H1 (cell line): ENCODE results near the gene REPIN1. TPM values are rescaled to one million over a fixed set of nuclear protein-coding genes. Genes with fewer than 3 reads are reported as not detected.
A peak's percentile ranks its signal among the peaks of the same experiment; 100 is the strongest.

ENCODE experiments used
- CTCF ChIA-PET: fragments of 300-600 bp; sonication (Branson Sonifier 250); formaldehyde crosslinking; loops from one replicate; lab custom pipeline; 2021; ENCODE audit not compliant: partially characterized antibody; lab: Charles Lee
- POLR2A ChIA-PET: fragments of 300-600 bp; sonication (Branson Sonifier 250); formaldehyde crosslinking; loops from one replicate; lab custom pipeline; 2021; ENCODE audit warnings: inconsistent platforms; ENCODE audit not compliant: partially characterized antibody; lab: Charles Lee
- DNase-seq, 2 experiments: peaks; one replicate each; pipeline versions ENCODE4 v3.0.0 to v3.0.0-alpha.2; 2010 to 2022; ENCODE audit warnings: low spot score in 2 of 2, low read depth in 1 of 2, mixed read lengths in 1 of 2
- FAIRE-seq: peaks from 2 replicates; lab custom pipeline; 2011; peaks lifted over from hg19 to GRCh38; lab: Jason Lieb, UNC
- H2AFZ ChIP-seq: 2 replicates; pipeline ENCODE4 v1.8.1; 2012; ENCODE audit warnings: low read length, inconsistent platforms
- H2AK5ac ChIP-seq: 2 replicates; pipeline ENCODE4 v1.6.1; 2013; ENCODE audit warnings: low read depth, low read length
- H2BK120ac ChIP-seq: replicated peaks from 2 replicates; pipeline ENCODE3; 2013; ENCODE audit warnings: low read depth, low read length, inconsistent platforms
- H2BK12ac ChIP-seq: 2 replicates; pipeline ENCODE4 v1.6.1; 2013; ENCODE audit warnings: low read depth, low read length
- H2BK15ac ChIP-seq: 2 replicates; pipeline ENCODE4 v1.6.1; 2013; ENCODE audit warnings: low read length
- H2BK20ac ChIP-seq: 2 replicates; pipeline ENCODE4 v1.6.1; 2013; ENCODE audit warnings: low read length
- H2BK5ac ChIP-seq: 2 replicates; pipeline ENCODE4 v1.6.1; 2013; ENCODE audit warnings: low read depth, low read length
- H3K14ac ChIP-seq: 2 replicates; pipeline ENCODE4 v1.6.1; 2013; ENCODE audit warnings: inconsistent platforms; ENCODE audit not compliant: insufficient read length
- H3K18ac ChIP-seq: 2 replicates; pipeline ENCODE4 v1.6.1; 2013; ENCODE audit warnings: low read length; ENCODE audit errors: extremely low read depth
- H3K23ac ChIP-seq: 2 replicates; pipeline ENCODE4 v1.6.1; 2013; ENCODE audit warnings: inconsistent platforms; ENCODE audit not compliant: insufficient read length
- H3K23me2 ChIP-seq: 2 replicates; pipeline ENCODE4 v1.6.1; 2013; ENCODE audit warnings: low read depth, low read length
- H3K27ac ChIP-seq: 2 replicates; pipeline ENCODE4 v1.6.1; 2011; ENCODE audit warnings: low read depth, low read length, inconsistent platforms
- H3K27me3 ChIP-seq, 4 experiments: replicated peaks in 1 of 4; 1 replicate in 1 of 4; 2 replicates in 3 of 4; pipeline versions ENCODE4 v1.6.1 to v1.8.1; 2011 to 2013; ENCODE audit warnings: low read length in 3 of 4, mild to moderate bottlenecking in 3 of 4, inconsistent platforms in 2 of 4, mixed read lengths in 2 of 4, moderate library complexity in 1 of 4; ENCODE audit not compliant: control insufficient read depth in 3 of 4, insufficient read depth in 3 of 4; ENCODE audit errors: extremely low read depth in 1 of 4
- H3K36me3 ChIP-seq, 4 experiments: 2 replicates each; pipeline versions ENCODE4 v1.6.1 to v1.8.1; 2011 to 2013; ENCODE audit warnings: mild to moderate bottlenecking in 4 of 4, low read length in 3 of 4, moderate library complexity in 2 of 4, control low read depth in 1 of 4, inconsistent platforms in 1 of 4; ENCODE audit not compliant: insufficient read depth in 4 of 4, control insufficient read depth in 2 of 4
- H3K4ac ChIP-seq: replicated peaks from 2 replicates; pipeline ENCODE3; 2013; ENCODE audit warnings: low read length, low read depth, mixed read lengths, inconsistent platforms; ENCODE audit not compliant: insufficient read length
- H3K4me1 ChIP-seq, 4 experiments: replicated peaks in 1 of 4; 1 replicate in 1 of 4; 2 replicates in 3 of 4; pipeline versions ENCODE4 v1.6.1 to v1.8.1; 2011 to 2013; ENCODE audit warnings: low read length in 3 of 4, inconsistent platforms in 2 of 4, mixed read lengths in 1 of 4; ENCODE audit not compliant: insufficient read depth in 4 of 4, control insufficient read depth in 3 of 4
- H3K4me2 ChIP-seq, 2 experiments: 2 replicates each; pipeline versions ENCODE4 v1.6.1 to v1.8.1; 2011 to 2013; ENCODE audit warnings: low read depth in 2 of 2, low read length in 2 of 2, control low read depth in 1 of 2, inconsistent platforms in 1 of 2, mild to moderate bottlenecking in 1 of 2; ENCODE audit not compliant: insufficient read depth in 1 of 2
- H3K4me3 ChIP-seq, 4 experiments: fragments of 200-600, 300-600 bp in 1 of 4; sonication (generic), shearing (Covaris generic), sonication (Bioruptor Twin) in 1 of 4; 2 replicates each; pipeline versions ENCODE4 v1.5.1 to v1.8.1; 2011 to 2016; ENCODE audit warnings: low read length in 4 of 4, low read depth in 3 of 4, control low read depth in 2 of 4, inconsistent platforms in 2 of 4, mild to moderate bottlenecking in 2 of 4, mixed read lengths in 1 of 4, moderate library complexity in 1 of 4; ENCODE audit not compliant: insufficient read depth in 2 of 4; ENCODE audit errors: extremely low read depth in 1 of 4
- H3K56ac ChIP-seq: replicated peaks from 2 replicates; pipeline ENCODE3; 2013; ENCODE audit warnings: low read depth, mild to moderate bottlenecking, mixed read lengths, low read length, inconsistent platforms; ENCODE audit not compliant: insufficient read length
- H3K79me1 ChIP-seq: 2 replicates; pipeline ENCODE4 v1.6.1; 2013; ENCODE audit warnings: low read depth, low read length, control low read depth
- H3K79me2 ChIP-seq, 2 experiments: 2 replicates each; pipeline versions ENCODE4 v1.6.1 to v1.8.1; 2012 to 2013; ENCODE audit warnings: low read length in 2 of 2, mild to moderate bottlenecking in 2 of 2, inconsistent platforms in 1 of 2; ENCODE audit not compliant: insufficient read depth in 2 of 2, control insufficient read depth in 1 of 2
- H3K9ac ChIP-seq, 4 experiments: replicated peaks in 1 of 4; 1 replicate in 1 of 4; 2 replicates in 3 of 4; pipeline versions ENCODE4 v1.6.1 to v1.8.1; 2011 to 2013; ENCODE audit warnings: low read depth in 3 of 4, low read length in 3 of 4, control low read depth in 2 of 4, mild to moderate bottlenecking in 2 of 4, moderate library complexity in 2 of 4, inconsistent platforms in 1 of 4; ENCODE audit errors: extremely low read depth in 1 of 4
- H3K9me3 ChIP-seq, 2 experiments: 2 replicates each; pipeline versions ENCODE4 v1.6.1 to v1.8.1; 2012 to 2013; ENCODE audit warnings: mild to moderate bottlenecking in 2 of 2, moderate library complexity in 2 of 2, control low read depth in 1 of 2, inconsistent platforms in 1 of 2, low read depth in 1 of 2, low read length in 1 of 2, mixed read lengths in 1 of 2; ENCODE audit not compliant: insufficient read depth in 2 of 2
- H4K20me1 ChIP-seq, 2 experiments: replicated peaks in 1 of 2; 2 replicates each; pipeline versions ENCODE3 to v1.8.1; 2011 to 2013; ENCODE audit warnings: inconsistent platforms in 2 of 2, low read length in 2 of 2, mild to moderate bottlenecking in 1 of 2; ENCODE audit not compliant: insufficient read depth in 2 of 2, control insufficient read depth in 1 of 2
- H4K5ac ChIP-seq: 2 replicates; pipeline ENCODE4 v1.6.1; 2013; ENCODE audit warnings: low read length, low read depth, mixed read lengths, inconsistent platforms; ENCODE audit not compliant: insufficient read length
- H4K8ac ChIP-seq: 2 replicates; pipeline ENCODE4 v1.8.0; 2013; ENCODE audit warnings: mild to moderate bottlenecking, moderate library complexity, low read length, inconsistent platforms; ENCODE audit not compliant: insufficient read depth; ENCODE audit errors: extremely low read depth
- H4K91ac ChIP-seq: replicated peaks from 2 replicates; pipeline ENCODE3; 2013; ENCODE audit warnings: low read length, mixed read lengths, inconsistent platforms; ENCODE audit not compliant: insufficient read length
- ASH2L ChIP-seq: fragments of 200-600, 300-600 bp; sonication (generic); IDR thresholded peaks from one replicate; pipeline ENCODE4 v1.7.1; 2017; ENCODE audit warnings: low read length
- CHD2 ChIP-seq: IDR thresholded peaks from 2 replicates; pipeline ENCODE4 v1.6.1; 2012; ENCODE audit warnings: low read length, improper control_type of control experiment
- POLR2A ChIP-seq, 2 experiments: IDR thresholded peaks; 1 replicate in 1 of 2; 2 replicates in 1 of 2; pipeline ENCODE4 v1.6.1; 2011; ENCODE audit warnings: low read depth in 2 of 2, low read length in 2 of 2, mild to moderate bottlenecking in 2 of 2; ENCODE audit errors: control extremely low read depth in 1 of 2
- RFX5 ChIP-seq: IDR thresholded peaks from 2 replicates; pipeline ENCODE4 v1.6.1; 2011; ENCODE audit warnings: low read depth, low read length, improper control_type of control experiment, borderline replicate concordance
- WGBS, 2 experiments: shearing (Covaris generic) in 1 of 2; methylation state at CpG; one replicate each; pipeline versions ENCODE4 v1.1.6 to v1.1.7; 2013 to 2015; ENCODE audit warnings: low lambda C conversion rate in 2 of 2, mixed read lengths in 2 of 2, inconsistent platforms in 1 of 2, low coverage in 1 of 2, missing lambda C conversion rate in 1 of 2; ENCODE audit not compliant: insufficient replicate concordance in 2 of 2, insufficient coverage in 1 of 2, insufficient read length in 1 of 2; ENCODE audit errors: extremely low coverage in 1 of 2, missing lambda C conversion rate in 1 of 2; 5-methylcytosine and 5-hydroxymethylcytosine counted together
- polyA plus RNA-seq, 7 experiments: library from polyadenylated mRNA; depleted of rRNA in 3 of 7; stranded (reverse) in 5 of 7; unstranded in 2 of 7; fragments of >200 nt in 5 of 7; fragments of 200-250 nt in 2 of 7; gene quantifications; 1 replicate in 5 of 7; 2 replicates in 1 of 7; 4 replicates in 1 of 7; pipeline versions ENCODE4 v1.2.1 to v1.2.3, GENCODE V29; 2011 to 2013; ENCODE audit warnings: missing spikeins in 2 of 7, mixed read lengths in 2 of 7
- total RNA-seq: library from RNA; stranded (reverse); fragmentation: NEBNext Ultra II Directional; extraction: Animal tissue kit (Norgen Biotek cat#: 25700); gene quantifications from 2 replicates; pipeline ENCODE4 v1.2.1, GENCODE V29; 2021

The REPIN1 gene
- total and polyA plus RNA-seq, 2 of the 8 experiments (the other 6 are each of a cell fraction or from before 2014, with no cell fraction given): 98.6 to 125 TPM

GRCh38 chr7:150410131-150410530, 41.5 kb downstream of the REPIN1 start:
- 93% methylated on average over 7 of the region's 7 CpGs; no CpG with 5 or more reads in 1 of the 2 experiments for WGBS, 2 experiments
- H3K4me1 ChIP-seq: peaks cover 9 to 16% (median 13%) of the 10 kb centered on the region in 4 experiments

More at GRCh38 chr7:150410131-150410530, 41.5 kb downstream of the REPIN1 start:
- Histone ChIP-seq H3K18ac (no peak overlapping the region), H4K8ac (no peak overlapping the region), H3K4me2 (no peak overlapping the region), H3K27me3 (no peaks in the 10 kb centered on the region), H2AK5ac (no peak overlapping the region), H3K9ac (no peak overlapping the region), H2BK5ac (no peak overlapping the region), H2BK15ac (0 out of 2 replicates have a peak overlapping the region, but pooled peaks have one; percentile 16), H4K20me1 (peaks cover 0 to 3% of the 10 kb centered on the region in 2 experiments), H2BK120ac (no peak overlapping the region), H3K79me1 (peaks cover 5% of the 10 kb centered on the region), H2BK12ac (no peak overlapping the region), H2AFZ (no peak overlapping the region), H3K14ac (no peak overlapping the region), H4K5ac (no peak overlapping the region), H3K27ac (no peak overlapping the region), H3K56ac (no peak overlapping the region), H4K91ac (no peak overlapping the region), H2BK20ac (no peak overlapping the region), H3K36me3 (peaks cover 7 to 37% (median 15%) of the 10 kb centered on the region in 4 experiments), H3K9me3 (no peaks in the 10 kb centered on the region), H3K23ac (no peak overlapping the region), H3K4me3 (no peak overlapping the region), H3K4ac (no peak overlapping the region), H3K23me2 (peaks cover 2% of the 10 kb centered on the region; the same call in 1 of the 2 replicates), H3K79me2 (peaks cover 0 to 19% of the 10 kb centered on the region in 2 experiments; a peak in 2 of 4 replicates)
- ChIA-PET POLR2A (interaction anchor here (1.4 to 14.9 kb wide), 3 partner anchors 12 to 75 kb away, joined by 4 to 164 read pairs (median 6); no protein-coding TSS in a partner anchor), CTCF (interaction anchor here (1.4 to 2.6 kb wide), 2 partner anchors 17 to 21 kb away, joined by 3 to 7 read pairs; no protein-coding TSS in a partner anchor)
- no peak for FAIRE-seq
- TF ChIP-seq POLR2A (IDR thresholded peaks at IDR 0.05; ENCODE audit: control extremely low read depth in 1 of 2, low read depth in 2 of 2, low read length in 2 of 2): no peak
- no peak for TF ChIP-seq ASH2L
- TF ChIP-seq RFX5: no peak
- no peak for TF ChIP-seq CHD2
- no peak for DNase-seq
